HG03520 (cell line): ENCODE measurements around the gene PAWR.

Source experiments
- ATAC-seq: cut with Tn5 transposase; IDR thresholded peaks from one replicate; pipeline ENCODE4 v1.9.1; 2021; ENCODE audit warnings: mild to moderate bottlenecking, moderate library complexity; ENCODE audit not compliant: unreplicated experiment

The PAWR gene

GRCh38 chr12:79690638-79691510 lies at the start of gene PAWR:
PAWR (minus strand) TSS chr12:79690964; CDS start chr12:79690244, 720 bp downstream.
- peak; percentile 59 for ATAC-seq

GRCh38 chr12:79737875-79738718 lies 47.3 kb upstream of the PAWR start:
- ATAC-seq: peak; percentile 92

GRCh38 chr12:79732638-79733037 lies 41.9 kb upstream of the PAWR start:
- no peak for ATAC-seq

GRCh38 chr12:79725987-79726386 lies 35.2 kb upstream of the PAWR start:
- ATAC-seq: no peak

GRCh38 chr12:79717006-79717405 lies 26.2 kb upstream of the PAWR start:
- no peak for ATAC-seq

GRCh38 chr12:79715308-79715707 lies 24.5 kb upstream of the PAWR start:
- ATAC-seq: no peak

- ATAC-seq: no peak
Measured at GRCh38 chr12:79710707-79711483, 20.1 kb upstream of the PAWR start.

DNA sequence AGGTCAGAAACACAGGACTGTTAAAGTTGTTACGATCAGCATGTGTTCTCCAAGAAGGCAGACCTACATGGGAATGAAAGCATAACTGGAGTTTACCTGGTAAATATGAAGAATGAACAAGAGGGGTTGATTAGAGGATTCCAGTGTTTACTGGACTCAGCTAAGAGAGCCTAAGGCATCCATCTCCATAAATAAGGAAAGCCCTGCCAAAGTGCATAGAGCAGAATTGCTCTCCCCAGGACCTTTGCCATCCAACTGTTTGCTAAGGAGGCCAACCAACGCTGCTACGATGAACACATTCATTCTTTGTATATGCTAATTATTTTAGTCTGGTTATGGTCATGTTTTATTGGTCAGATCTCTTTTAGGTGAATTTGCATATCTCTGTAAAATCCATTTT lies 17.1 kb upstream of the PAWR start:
- ATAC-seq: no peak

- no peak for ATAC-seq
Measured at GRCh38 chr12:79706676-79707075, 15.9 kb upstream of the PAWR start.

GRCh38 chr12:79706156-79706555 lies 15.4 kb upstream of the PAWR start:
- no peak for ATAC-seq

DNA sequence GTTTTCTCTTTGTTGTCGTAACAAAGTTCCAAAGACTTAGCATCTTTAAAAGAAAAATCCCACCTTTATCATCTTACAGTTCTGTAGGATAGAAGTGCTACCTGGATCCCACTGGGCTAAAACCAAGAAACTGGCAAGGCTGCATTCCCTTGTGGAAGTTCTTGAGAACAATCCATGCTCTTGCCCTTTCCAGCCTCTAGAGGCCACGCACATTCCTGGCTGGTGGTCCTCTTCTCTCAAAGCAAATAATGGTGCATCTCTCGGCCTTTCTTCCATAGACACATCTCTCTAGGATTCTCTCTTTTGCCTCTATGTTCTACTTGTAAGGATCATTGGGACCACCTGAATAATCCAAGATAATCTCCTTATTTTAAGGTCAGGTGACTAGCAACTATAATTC lies 8.2 kb upstream of the PAWR start:
- no peak for ATAC-seq

GRCh38 chr12:79696416-79696815 lies 5.7 kb upstream of the PAWR start:
- ATAC-seq: no peak

DNA sequence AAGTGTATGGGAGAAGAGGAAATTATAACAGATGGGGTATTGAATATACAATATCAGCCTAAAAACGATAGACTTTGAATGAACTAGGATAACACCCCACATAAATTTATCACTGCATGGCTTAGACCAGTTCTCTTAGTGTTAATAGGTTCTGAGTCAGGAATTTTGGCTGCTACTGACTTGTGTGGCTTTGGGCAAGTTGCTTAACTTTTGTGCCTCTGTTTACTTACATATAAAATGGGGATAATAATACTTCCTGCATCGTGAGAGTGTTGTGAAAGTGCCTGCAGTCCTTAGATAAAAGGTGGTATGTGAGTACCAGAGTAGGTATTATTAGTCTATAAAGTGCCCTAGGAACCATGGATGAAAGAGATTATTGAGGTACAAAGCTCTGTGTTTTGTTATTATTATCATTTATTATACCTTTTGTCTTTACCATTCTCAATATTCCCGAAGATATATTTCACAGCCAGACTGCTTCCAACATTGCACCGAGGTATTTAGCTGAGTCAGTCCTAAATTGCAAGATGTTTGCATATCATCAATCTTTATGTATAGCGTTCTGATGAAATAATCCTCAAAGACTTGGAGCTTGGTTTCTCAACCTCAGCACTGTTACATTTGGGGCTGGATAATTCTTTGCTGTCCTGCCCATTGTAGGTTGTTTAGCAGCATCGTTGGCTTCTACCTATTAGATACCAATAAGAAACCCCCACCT lies 2.3 kb upstream of the PAWR start:
- ATAC-seq: no peak

- no peak for ATAC-seq
Measured at GRCh38 chr12:79691511-79692248, 916 bp upstream of the PAWR start.

- peak; percentile 19 for ATAC-seq
Measured at GRCh38 chr12:79690142-79690637, 574 bp downstream of the PAWR start.

- ATAC-seq: peak; percentile 28
Measured at GRCh38 chr12:79689477-79690141, 1.2 kb downstream of the PAWR start.

DNA sequence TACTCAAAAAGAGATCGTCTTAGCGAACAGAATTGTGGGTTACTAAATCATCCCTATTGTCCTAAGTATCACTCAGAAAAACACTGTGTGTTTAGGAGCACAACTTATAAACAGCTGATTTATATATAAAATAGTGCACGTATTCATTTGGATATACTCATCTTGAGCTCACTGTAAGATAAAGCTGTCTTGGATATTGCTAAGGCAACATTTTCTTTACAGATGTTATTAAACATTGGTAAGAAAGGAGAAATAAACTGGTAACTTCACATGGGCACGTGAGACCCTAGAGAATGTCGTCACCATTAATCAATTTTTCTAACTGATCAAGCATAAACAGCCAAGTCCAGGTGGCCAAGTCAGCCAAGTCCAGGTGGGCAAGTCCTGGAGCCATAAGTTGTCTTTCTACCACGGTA lies 1.7 kb downstream of the PAWR start:
- ATAC-seq: peak; percentile 2

DNA sequence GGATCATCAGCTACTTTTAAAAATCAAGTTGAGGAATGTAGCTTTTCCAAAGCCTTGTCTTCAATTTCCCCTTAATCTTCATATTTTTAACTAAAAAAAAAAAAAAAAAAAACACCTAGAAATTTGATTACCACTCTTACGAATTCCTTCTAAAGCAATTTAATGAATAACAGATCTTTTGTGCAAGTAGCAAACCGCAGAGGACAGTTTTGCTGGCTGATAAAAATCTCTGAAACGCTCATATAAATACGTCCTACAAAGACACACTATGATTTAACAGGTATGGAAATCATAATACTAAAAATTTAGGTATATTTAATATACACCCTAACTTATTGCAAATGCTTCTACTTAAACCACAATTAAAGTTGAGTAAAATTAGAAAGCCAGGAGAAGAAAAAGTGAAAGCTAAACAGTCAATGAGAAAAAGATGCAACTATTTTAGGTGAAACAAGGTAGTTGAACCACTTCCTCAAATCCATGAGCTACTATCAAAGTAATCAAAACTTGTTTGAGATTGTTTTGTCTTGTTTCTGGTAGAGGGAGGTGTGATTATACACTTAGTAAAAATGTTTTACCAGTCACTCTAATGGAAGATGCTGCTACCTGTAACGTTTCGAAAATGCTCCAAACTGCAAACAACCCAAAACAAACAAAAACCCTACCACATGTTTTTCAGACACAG lies 2.2 kb downstream of the PAWR start:
- ATAC-seq: no peak
